AG04450 (cell line): ENCODE results near the gene CASR. TPM values are rescaled to one million over a fixed set of nuclear protein-coding genes. Genes with fewer than 3 reads are reported as not detected.

Source experiments
- CTCF ChIA-PET: fragments of 300-600, 350-600 bp; formaldehyde crosslinking; extraction: SDS; loops from one replicate; lab custom pipeline; 2022; ENCODE audit warnings: antibody characterized with exemption, inconsistent platforms; lab: Charles Lee
- POLR2A ChIA-PET: fragments of 350-600 bp; formaldehyde crosslinking; extraction: SDS; loops from one replicate; lab custom pipeline; 2021; ENCODE audit warnings: antibody characterized with exemption, inconsistent platforms; lab: Yijun Ruan, JAX
- DNase-seq: peaks from one replicate; pipeline ENCODE4 v3.0.0-alpha.2; 2011; ENCODE audit warnings: low read depth, low spot score
- H3K27ac ChIP-seq: one replicate; pipeline ENCODE4 v1.5.1; 2012; ENCODE audit warnings: low read depth, low read length, control low read depth
- H3K27me3 ChIP-seq: one replicate; pipeline ENCODE4 v1.6.0; 2012; ENCODE audit warnings: low read length; ENCODE audit not compliant: control insufficient read depth, insufficient read depth
- H3K4me3 ChIP-seq: 2 replicates; pipeline ENCODE4 v1.5.1; 2011; ENCODE audit warnings: mild to moderate bottlenecking, low read depth, low read length, control low read depth
- H3K9me3 ChIP-seq: 2 replicates; pipeline ENCODE4 v1.5.1; 2012; ENCODE audit warnings: low read length; ENCODE audit not compliant: control insufficient read depth, insufficient read depth
- CTCF ChIP-seq: IDR thresholded peaks from 2 replicates; pipeline ENCODE4 v1.5.1; 2011; ENCODE audit warnings: low read depth, low read length, control low read depth, inconsistent platforms
- polyA plus RNA-seq: library from polyadenylated mRNA; depleted of rRNA; stranded (reverse); fragments of >200 nt; gene quantifications from 2 replicates; pipeline ENCODE4 v1.2.3, GENCODE V29; 2011

CASR gene
- polyA plus RNA-seq, 1 experiment = not detected

- no peak for DNase-seq
- Histone ChIP-seq H3K9me3 (no peaks in the 10 kb centered on the region), H3K27me3 (no peaks in the 10 kb centered on the region), H3K27ac (no peak overlapping the region), H3K4me3 (no peak overlapping the region)
- CTCF ChIA-PET = no interaction called here
- POLR2A ChIA-PET = no interaction called here
- no peak for TF ChIP-seq CTCF
Measured at GRCh38 chr3:122271246-122271898, 87.9 kb downstream of the CASR start.

- ChIA-PET POLR2A (no interaction called here), CTCF (interaction anchor here (1.1 kb wide), 1 partner anchor 10 kb away, joined by 3 read pairs; no protein-coding TSS in a partner anchor)
- no peak overlapping the region for H3K27ac ChIP-seq
- no peaks in the 10 kb centered on the region for H3K27me3 ChIP-seq
- H3K4me3 ChIP-seq = no peak overlapping the region
- no peak for TF ChIP-seq CTCF
- no peak for DNase-seq
- H3K9me3 ChIP-seq = no peaks in the 10 kb centered on the region
Measured at GRCh38 chr3:122272879-122273278, 89.4 kb downstream of the CASR start.

- ChIA-PET CTCF (interaction anchor here (1.1 kb wide), 1 partner anchor 10 kb away, joined by 3 read pairs; no protein-coding TSS in a partner anchor), POLR2A (no interaction called here)
- Histone ChIP-seq H3K27me3 (no peaks in the 10 kb centered on the region), H3K27ac (no peak overlapping the region), H3K9me3 (no peaks in the 10 kb centered on the region), H3K4me3 (no peak overlapping the region)
- no peak for DNase-seq
- no peak for TF ChIP-seq CTCF
Measured at GRCh38 chr3:122273498-122273897, 90.0 kb downstream of the CASR start.

GRCh38 chr3:122281891-122282290 lies 98.4 kb downstream of the CASR start:
- DNase-seq = no peak
- Histone ChIP-seq H3K4me3 (no peak overlapping the region), H3K9me3 (no peaks in the 10 kb centered on the region), H3K27ac (no peak overlapping the region), H3K27me3 (no peaks in the 10 kb centered on the region)
- no peak for TF ChIP-seq CTCF
- ChIA-PET CTCF (no interaction called here), POLR2A (no interaction called here)

GRCh38 chr3:122283796-122284445 lies 100.5 kb downstream of the CASR start:
- ChIA-PET POLR2A (no interaction called here), CTCF (no interaction called here)
- H3K27ac ChIP-seq = no peak overlapping the region
- TF ChIP-seq CTCF = no peak
- H3K27me3 ChIP-seq = no peaks in the 10 kb centered on the region
- no peak for DNase-seq
- H3K9me3 ChIP-seq = no peaks in the 10 kb centered on the region
- H3K4me3 ChIP-seq = no peak overlapping the region
